Choroid plexus epithelial cell (primary cell): Measurements from ENCODE around the gene ALOX5AP.
A peak's percentile ranks its signal among the peaks of the same experiment; 100 is the strongest.

Experiments used
- DNase-seq: peaks from one replicate; pipeline ENCODE4 v3.0.0-alpha.2; 2010; ENCODE audit warnings: low read depth
- H3K4me3 ChIP-seq: 2 replicates; pipeline ENCODE4 v1.5.1; 2011; ENCODE audit warnings: low read depth, mild to moderate bottlenecking, control low read depth, low read length, moderate library complexity
- CTCF ChIP-seq: conservative IDR thresholded peaks from 2 replicates; pipeline ENCODE4 v1.5.1; 2011; ENCODE audit warnings: low read depth, mild to moderate bottlenecking, control low read depth, inconsistent platforms, low read length, moderate library complexity

ALOX5AP gene

GRCh38 chr13:30735025-30735871 is at the start of gene ALOX5AP:
TSS of gene ALOX5AP (plus strand) at chr13:30735543. CDS start at chr13:30735606, 63 bp downstream.
- peak; percentile 34 for DNase-seq
- no peak for TF ChIP-seq CTCF
- H3K4me3 ChIP-seq: no peak within 1 kb of the TSS

- DNase-seq: no peak
- H3K4me3 ChIP-seq: no peak overlapping the region
- no peak for TF ChIP-seq CTCF
Observed at GRCh38 chr13:30685987-30686386, 49.4 kb upstream of the ALOX5AP start.

- no peak for TF ChIP-seq CTCF
- no peak for DNase-seq
- no peak overlapping the region for H3K4me3 ChIP-seq
Observed at GRCh38 chr13:30687601-30688000, 47.7 kb upstream of the ALOX5AP start.

- H3K4me3 ChIP-seq: no peak overlapping the region
- no peak for DNase-seq
- no peak for TF ChIP-seq CTCF
Observed at GRCh38 chr13:30689752-30690151, 45.6 kb upstream of the ALOX5AP start.

- H3K4me3 ChIP-seq: peak overlapping the region; percentile 43
- no peak for TF ChIP-seq CTCF
- DNase-seq: peak; percentile 99
Observed at GRCh38 chr13:30690282-30691188, 44.8 kb upstream of the ALOX5AP start.

GRCh38 chr13:30692113-30692512 is 43.2 kb upstream of the ALOX5AP start:
- no peak for TF ChIP-seq CTCF
- no peak overlapping the region for H3K4me3 ChIP-seq
- DNase-seq: peak; percentile 80
